Cardiac fibroblast (primary cell): ENCODE data around the gene ITGA2.

Experiments used
- DNase-seq, 2 donors: peaks; one replicate each; pipeline versions ENCODE4 v3.0.0 to v3.0.0-alpha.2; 2010; ENCODE audit warnings: low read depth in 2 of 2
- H3K4me3 ChIP-seq, 2 donors: replicated peaks in 1 of 2; 1 replicate in 1 of 2; 2 replicates in 1 of 2; pipeline ENCODE4 v1.5.1; 2011; ENCODE audit warnings: low read depth in 2 of 2, low read length in 2 of 2, mild to moderate bottlenecking in 2 of 2, moderate library complexity in 1 of 2
- TF ChIP-seq, protein P1 (sequence below): IDR thresholded peaks from one replicate; pipeline ENCODE4 v1.5.1; 2011; ENCODE audit warnings: low read depth, mild to moderate bottlenecking, low read length, inconsistent platforms

Gene ITGA2

DNA sequence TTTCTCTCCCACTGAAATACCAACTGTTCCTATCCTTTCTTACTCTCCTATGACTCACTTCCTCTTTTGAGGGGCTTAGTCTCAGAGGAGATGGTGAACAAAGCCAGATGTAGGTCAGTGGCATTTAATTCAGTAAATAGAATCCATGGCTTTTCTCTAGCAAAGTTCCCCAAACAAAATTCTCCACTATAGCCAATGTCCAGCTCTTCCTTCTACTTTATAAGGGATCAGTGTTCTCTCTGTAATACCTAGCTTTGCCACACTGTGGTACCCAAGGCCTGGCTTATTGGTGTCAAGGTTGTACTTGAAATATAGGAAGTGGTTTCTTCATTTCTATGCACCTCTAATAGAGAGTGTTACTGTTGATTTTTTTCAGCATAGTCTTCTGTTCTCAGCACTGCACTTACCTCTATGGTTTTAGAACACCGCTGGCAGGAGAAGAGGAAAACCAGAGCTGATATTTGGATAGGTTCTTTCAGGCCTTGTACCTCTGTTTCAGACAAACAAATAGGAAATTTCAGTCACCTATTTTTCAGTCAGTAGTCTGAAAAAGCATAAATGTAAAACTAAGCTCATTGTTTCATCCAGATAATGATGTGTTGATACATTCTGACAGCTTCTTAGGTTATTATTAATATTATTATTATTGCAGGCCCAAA lies 40.6 kb upstream of the ITGA2 start:
- TF ChIP-seq, protein P1, sequence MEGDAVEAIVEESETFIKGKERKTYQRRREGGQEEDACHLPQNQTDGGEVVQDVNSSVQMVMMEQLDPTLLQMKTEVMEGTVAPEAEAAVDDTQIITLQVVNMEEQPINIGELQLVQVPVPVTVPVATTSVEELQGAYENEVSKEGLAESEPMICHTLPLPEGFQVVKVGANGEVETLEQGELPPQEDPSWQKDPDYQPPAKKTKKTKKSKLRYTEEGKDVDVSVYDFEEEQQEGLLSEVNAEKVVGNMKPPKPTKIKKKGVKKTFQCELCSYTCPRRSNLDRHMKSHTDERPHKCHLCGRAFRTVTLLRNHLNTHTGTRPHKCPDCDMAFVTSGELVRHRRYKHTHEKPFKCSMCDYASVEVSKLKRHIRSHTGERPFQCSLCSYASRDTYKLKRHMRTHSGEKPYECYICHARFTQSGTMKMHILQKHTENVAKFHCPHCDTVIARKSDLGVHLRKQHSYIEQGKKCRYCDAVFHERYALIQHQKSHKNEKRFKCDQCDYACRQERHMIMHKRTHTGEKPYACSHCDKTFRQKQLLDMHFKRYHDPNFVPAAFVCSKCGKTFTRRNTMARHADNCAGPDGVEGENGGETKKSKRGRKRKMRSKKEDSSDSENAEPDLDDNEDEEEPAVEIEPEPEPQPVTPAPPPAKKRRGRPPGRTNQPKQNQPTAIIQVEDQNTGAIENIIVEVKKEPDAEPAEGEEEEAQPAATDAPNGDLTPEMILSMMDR, result peak; percentile 77
- peak; percentile 90 to 93 for DNase-seq
- H3K4me3 ChIP-seq, result no peak overlapping the region

DNA sequence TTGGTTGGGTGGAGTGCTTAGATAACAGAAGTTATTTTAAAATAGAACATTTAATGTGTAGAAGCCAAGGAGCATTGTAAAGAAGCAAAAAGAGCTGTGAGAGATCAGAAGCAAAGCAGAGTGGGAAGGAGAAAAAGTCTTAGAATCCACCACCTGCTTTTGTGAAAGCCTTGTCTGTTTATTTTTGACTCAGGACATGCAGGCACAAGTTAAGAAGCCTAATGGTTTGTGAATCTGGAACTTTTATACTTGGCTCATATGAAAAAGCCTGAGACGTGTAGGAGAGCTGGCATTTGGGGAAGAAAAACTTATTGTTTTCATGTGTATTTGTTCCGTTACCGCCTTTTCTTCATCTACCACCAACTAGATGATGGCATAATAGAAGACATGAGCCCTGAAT lies 38.5 kb upstream of the ITGA2 start:
- TF ChIP-seq, protein P1, result no peak
- H3K4me3 ChIP-seq, result no peak overlapping the region
- no peak for DNase-seq

DNA sequence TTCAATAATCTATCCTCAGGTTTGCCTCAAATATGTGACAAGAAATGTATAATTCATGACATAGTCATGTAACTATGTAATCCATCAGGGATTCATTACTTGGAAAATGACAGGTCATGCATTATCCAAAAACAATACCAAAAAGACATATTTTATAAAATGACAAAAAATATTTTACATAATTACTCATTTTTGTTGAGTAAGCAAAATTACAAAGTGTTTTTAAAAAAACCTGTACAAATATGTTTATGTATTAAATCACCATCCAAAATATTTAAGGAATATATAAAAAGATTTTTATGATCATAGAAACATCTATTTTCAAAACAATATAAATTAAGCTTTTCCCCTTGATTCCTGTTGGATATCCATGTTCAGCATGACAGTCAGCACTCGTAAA lies 36.7 kb upstream of the ITGA2 start:
- no peak for DNase-seq
- TF ChIP-seq, protein P1, result no peak
- no peak overlapping the region for H3K4me3 ChIP-seq

DNA sequence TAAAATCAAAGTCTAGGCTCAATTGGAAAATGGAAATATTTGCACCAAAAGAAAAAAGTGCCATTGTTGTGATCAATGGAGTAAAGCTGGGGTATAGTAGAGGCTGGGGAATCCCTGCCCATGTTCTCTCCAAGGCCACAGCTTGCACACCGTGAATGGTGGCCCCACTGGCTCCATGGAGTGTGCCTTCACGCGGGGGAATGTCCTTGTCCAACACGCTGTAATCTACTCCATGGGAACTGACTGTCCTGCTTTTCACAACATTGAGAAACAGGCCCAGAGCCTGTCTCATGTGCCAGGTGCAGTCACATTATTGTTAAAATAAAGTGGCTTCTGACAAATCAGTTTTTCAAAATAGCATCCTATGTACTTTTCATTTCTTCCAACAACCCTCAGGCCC lies 33.1 kb upstream of the ITGA2 start:
- TF ChIP-seq, protein P1, result no peak
- H3K4me3 ChIP-seq, result no peak overlapping the region
- DNase-seq, result no peak

DNA sequence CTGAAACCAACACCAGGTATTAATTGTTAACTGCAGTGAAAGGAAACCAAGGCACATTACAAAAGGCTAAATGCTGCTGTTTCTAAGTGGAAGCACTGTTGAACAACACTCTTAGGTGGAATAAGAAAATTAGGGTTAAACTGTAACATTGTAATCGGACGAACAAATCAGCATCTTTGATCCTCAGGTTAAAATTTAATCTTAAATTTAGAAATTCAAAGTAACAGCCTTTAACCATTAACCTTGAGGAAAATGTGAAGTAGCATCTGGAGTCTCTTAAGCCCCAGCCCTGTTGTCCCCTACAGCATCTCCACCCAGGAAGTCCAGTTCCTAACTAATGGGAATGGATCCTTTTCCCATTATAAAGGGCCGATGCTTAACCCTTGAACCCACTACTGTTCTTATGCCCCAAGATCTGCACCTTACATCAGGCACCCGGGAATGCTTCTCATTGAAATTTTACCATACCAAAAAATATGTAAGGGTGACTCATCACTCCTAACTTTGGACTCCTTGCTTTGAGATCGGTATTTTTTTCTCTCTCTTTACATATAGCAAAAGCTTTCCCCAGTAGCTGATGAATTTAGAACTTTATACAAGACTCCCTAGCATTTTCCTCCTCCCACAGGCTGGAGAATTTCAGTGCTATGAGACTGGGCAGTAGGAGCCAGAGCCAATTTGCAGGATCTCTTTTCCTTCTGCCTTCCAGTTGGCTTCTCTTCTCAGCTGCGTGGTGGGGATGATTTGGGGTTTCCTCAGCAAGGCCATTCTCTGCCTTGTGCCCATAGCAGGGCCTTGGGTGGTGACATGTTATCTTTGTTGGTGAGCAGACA lies 32.0 kb upstream of the ITGA2 start:
- TF ChIP-seq, protein P1, result no peak
- H3K4me3 ChIP-seq, result no peak overlapping the region
- peak in 1 of 2 donors; percentile 33 for DNase-seq

DNA sequence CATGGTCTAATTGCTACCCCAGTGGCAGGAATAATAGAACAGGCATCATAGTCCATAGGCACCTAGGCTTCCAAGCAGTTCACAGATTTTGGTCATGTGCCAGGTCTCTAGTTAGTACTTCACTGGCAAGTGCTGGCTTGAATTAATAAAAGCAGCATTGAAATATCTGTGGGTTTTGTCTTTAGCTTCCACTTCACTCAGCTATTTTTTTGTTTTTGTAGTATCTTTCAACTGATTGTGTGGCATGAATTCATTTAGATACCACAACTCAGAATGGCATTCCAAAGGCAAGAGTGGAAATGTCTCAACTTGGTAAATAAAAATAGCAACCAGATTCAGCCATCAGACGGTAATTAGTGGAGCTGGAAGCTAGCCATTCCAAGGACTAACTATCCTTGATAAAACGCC lies 27.9 kb upstream of the ITGA2 start:
- H3K4me3 ChIP-seq, result no peak overlapping the region
- TF ChIP-seq, protein P1, result no peak
- DNase-seq, result peak in 1 of 2 donors; percentile 62
